Stimulated activated CD4-positive, alpha-beta T cell treated with anti-CD3 and anti-CD28 coated beads, TNF-alpha, amount 100 ng/mL, for 1 hour (primary cell): Measurements from ENCODE around the gene RASSF1.

ENCODE experiments used
- DNase-seq, 3 donors: peaks; one replicate each; pipeline ENCODE4 v3.0.0-alpha.2; 2020; ENCODE audit warnings: low read depth in 3 of 3, low spot score in 1 of 3

The RASSF1 gene

DNA sequence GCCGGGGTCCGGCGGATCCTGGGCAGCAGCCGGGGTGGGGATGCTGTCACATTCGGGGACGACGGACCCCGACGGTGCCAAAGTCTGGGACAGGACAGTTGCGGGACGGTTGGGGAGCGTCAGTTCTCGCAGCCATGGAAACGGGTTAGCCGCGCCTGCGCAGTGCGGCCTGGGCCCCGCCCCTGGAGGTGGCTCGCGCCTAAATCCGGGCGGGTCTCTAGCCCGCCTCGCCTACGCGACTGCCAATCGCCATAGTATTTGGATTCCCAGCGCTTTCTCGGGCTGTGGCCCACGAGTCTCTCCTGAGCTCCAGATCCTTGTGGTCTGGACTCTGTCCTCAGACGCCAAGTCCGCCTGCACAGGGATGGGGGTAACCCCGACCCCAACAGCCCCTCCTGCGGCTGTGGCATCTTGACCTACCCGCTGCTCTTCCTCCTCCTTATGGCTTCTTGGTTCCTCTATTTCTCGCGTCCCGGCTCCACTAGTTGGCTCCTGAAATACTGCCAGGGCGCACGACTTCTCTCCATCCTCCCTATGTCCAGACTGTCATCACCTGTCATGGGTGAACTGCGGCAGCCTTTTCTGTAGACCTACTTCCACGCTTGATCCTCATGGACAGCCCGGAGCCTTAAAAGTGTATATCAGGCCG, 5.1 kb upstream of the RASSF1 start, which contains the start of gene ZMYND10:
Gene ZMYND10, minus strand, starts transcription at position 147 of the 649 bp plus-strand sequence. CDS start 153 bp downstream, outside the sequence.
- peak in 2 of 3 donors; percentile 55 to 62 for DNase-seq

- no peak for DNase-seq
Observed at GRCh38 chr3:50345008-50345407, 4.4 kb upstream of the RASSF1 start.

- no peak for DNase-seq
Observed at GRCh38 chr3:50342813-50343633, 2.4 kb upstream of the RASSF1 start.

- DNase-seq = no peak
Observed at GRCh38 chr3:50341996-50342650, 1.5 kb upstream of the RASSF1 start.

- DNase-seq = no peak
Observed at GRCh38 chr3:50341537-50341936, 901 bp upstream of the RASSF1 start.

GRCh38 chr3:50340147-50340447, 539 bp downstream of the RASSF1 start:
- DNase-seq = no peak

DNA sequence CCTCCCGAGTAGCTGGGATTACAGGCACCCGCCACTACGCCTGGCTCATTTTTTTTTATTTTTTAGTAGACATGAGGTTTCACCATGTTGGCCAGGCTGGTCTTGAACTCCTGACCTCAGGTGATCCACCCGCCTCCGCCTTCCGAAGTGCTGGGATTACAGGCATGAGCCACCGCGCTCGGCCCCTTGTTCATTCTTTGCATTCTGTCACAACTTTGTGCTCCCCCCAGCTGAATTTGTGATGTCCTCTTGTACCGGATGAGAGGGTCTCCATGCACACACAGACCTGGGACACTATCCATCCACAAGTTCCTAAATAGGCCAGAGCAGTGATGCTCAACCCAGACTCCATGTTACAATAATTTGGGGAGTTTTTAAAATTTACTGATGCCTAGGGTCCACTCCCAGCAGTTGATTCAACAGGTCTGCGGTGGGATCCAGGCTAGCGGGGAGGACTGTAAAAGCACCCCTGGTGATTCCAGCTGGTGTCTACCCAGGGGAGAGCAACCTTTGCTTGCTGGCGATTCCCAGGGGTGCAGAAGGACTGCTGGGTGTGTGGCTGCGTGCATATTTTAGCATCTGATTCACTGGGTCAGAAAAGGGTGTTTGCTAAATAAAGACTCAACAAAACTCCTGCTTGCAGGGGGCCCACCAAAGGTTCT, 1.0 kb downstream of the RASSF1 start:
- no peak for DNase-seq

GRCh38 chr3:50338965-50339364, 1.7 kb downstream of the RASSF1 start:
- no peak for DNase-seq

GRCh38 chr3:50337175-50337861, 3.3 kb downstream of the RASSF1 start:
- peak; percentile 80 to 85 (median 83) for DNase-seq

DNA sequence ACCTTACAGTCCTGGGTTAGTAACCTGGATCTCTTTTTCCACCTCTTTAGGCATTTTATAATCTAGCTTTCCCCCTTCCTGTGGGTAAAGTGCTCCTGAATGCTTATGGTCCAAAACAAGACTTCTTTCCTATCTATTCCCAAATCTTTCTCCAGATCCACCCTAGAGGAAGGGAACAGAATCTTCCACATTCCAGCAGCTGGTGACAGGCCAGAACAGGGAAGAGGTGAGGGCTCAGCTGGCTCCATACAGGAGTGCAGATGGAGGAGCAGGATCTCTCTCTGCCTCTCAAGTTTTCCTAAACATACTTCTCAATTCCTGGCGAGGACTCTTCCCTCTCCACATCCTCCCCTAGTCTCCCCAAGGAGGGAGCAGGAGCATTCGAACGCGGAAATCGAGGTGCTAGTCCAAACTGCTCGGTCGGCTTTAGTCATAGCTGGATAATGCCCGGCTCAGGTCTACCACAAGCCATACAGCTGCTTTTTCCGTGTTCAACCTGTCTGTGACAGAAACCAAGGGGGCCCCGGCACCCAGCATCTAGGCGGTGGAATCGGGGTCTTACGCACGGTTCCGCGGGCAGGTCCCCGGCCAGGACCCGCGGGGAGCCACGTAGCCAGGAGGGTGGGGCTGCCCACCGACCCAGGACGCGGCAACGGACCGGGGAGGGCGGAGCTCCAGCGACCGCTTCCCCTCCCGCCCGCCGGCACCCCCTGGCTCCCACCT, 4.0 kb downstream of the RASSF1 start:
- DNase-seq = no peak

- DNase-seq = no peak
Observed at GRCh38 chr3:50334339-50335075, 6.1 kb downstream of the RASSF1 start.

DNA sequence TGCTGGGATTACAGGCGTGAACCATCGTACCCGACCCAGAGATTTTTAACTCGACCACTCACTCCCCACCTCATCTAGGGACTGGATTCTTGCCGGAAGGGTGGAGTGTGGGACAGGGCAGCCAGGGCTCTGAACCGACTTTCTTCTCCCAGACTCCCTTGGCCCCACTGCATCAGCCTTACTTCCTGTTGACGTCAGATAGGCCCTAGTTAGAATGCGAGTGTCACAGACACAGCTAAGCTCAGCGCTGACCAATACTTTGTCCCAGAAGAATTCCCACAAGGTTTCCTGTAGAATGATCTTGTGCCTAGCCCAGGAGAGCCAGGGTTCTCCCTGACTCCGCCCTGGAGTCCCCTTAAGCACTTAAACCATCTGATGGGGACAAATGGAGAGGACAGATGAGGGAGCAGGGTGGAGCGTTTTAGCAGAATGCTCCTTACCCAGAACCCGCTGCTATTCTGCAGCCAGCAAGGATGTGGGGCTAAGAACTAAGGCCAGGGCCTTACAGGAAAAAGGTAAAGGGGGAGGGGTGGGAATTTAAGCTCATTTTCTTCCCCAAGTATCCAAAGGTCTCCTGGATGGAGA, 6.8 kb downstream of the RASSF1 start:
- DNase-seq = no peak

GRCh38 chr3:50331364-50331907, 9.2 kb downstream of the RASSF1 start:
- no peak for DNase-seq

DNA sequence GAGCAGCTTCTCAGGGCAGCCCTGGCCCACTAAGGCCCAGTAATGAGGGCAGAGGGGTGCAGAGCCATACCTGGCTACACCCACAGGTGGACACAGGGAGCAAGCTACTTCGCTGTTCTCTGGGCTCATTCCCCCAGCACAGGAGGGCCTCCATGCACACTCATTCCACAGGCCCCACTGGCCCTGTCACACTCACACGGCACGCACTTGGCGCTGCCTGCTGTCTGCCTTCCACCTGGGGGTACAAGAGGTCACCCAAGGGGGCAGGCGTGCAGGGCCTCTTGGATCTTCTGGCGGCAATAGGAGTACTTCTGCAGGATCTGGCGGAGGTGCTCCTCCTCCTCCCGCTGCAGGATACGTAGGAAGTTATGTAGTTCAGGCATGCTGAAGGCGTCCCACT, 10.3 kb downstream of the RASSF1 start:
- no peak for DNase-seq

DNA sequence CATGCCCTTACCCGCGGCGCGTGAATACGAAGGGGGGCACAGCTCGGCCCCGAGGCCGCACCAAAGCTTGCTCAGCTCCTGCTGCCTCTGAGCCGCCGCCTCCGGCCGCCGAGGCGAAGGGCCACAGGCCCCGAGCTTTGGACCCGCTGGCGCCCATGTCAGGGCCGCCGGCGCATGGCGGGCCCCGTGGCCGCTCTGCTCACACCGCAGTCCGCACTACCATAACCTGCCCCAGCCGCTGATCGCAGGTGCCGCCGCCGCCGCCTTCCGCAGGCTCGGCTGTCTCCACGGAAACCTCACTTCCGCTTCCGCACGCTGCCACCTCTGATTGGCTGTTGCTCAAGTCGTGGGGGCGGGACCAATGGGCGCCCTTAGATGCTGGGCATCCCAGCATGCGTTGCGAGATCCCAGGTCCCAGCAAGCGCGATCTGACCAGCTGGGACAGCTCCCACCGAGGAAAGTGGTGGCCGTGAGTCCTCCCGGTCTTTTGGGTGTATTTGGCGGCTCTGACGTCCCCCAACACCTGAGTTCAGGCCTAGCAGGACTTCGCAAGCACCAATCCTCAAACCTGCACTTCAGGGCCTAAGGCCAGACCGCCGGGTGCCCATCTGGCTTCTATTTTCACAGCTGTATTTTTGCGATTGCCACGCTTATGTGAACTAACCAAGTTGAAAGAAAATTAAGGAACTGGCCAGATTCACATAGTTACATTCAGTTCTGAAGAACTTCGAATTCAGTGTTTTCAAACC, 12.5 kb downstream of the RASSF1 start, which contains the start of gene TUSC2:
Gene TUSC2, minus strand, starts transcription at position 281 of the 749 bp plus-strand sequence. Its CDS starts 124 bp downstream, at position 157.
- DNase-seq = peak; percentile 80 to 88 (median 86)

DNA sequence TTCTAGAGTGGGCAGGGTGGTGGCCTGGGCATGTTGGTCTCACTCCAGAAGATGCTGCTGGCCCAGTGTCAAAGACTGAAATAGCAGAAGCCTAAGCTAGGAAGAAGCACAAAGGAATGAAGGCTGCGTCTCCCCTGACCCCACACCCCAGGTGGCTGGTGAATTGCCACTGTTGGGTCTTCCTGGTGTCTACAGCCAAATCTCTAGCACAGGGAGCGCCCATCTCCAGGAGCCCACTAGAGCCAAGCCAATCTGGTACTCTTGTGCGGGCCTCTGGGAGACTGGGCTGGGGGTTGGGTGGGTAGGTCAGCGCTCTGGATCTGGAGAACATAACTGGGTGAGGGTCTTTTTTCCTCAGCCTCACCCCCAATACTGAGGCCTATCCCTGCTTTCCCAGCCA, 13.5 kb downstream of the RASSF1 start:
- no peak for DNase-seq

DNA sequence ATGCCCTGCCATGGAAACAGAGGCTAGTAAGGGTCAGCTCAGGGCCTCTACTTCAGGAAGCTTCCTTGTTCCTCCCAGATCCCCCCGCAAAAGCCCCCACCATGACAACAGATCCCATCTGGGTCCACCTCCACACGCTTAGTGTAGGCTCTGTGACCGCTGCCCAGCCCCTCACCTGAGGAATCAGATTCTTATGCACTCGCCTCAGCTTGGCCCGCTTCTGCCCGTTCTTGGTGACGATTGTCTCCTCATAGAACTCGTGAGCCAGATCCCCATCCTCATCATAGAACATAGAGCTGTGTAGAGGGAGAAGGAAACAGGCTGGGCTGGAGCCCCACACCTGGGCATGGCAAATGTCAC, 14.5 kb downstream of the RASSF1 start:
- no peak for DNase-seq

- DNase-seq = no peak
Observed at GRCh38 chr3:50325497-50326181, 15.0 kb downstream of the RASSF1 start.
